HepG2 (cell line): ENCODE data around the gene FBRSL1. TPM values are rescaled to one million over a fixed set of nuclear protein-coding genes. Genes with fewer than 3 reads are reported as not detected.

ENCODE experiments used
- ATAC-seq: fragments of 200-7000 bp; cut with Tn5 transposase; 3 replicates; pipeline ENCODE4 v1.9.1; 2020; ENCODE audit warnings: mild to moderate bottlenecking, moderate library complexity
- BruUV-seq: library from RNA; stranded (reverse); fragments of 400-500 nt; replicated peaks from 2 replicates; lab custom pipeline; 2021; lab: Mats Ljungman, UMichigan
- CTCF ChIA-PET: fragments of 300-600 bp; formaldehyde crosslinking; extraction: SDS; loops from one replicate; lab custom pipeline; 2021; ENCODE audit warnings: low total read pairs, inconsistent platforms, low intra/inter-chr PET ratio; lab: Yijun Ruan, JAX
- POLR2A ChIA-PET: fragments of 350-600 bp; sonication (Branson Sonifier 250); formaldehyde crosslinking; loops from one replicate; lab custom pipeline; 2020; ENCODE audit warnings: antibody characterized with exemption, inconsistent platforms; lab: Yijun Ruan, JAX
- DNase-seq: peaks from one replicate; pipeline ENCODE4 v3.0.0-alpha.2; 2015; ENCODE audit warnings: low spot score
- FAIRE-seq: peaks from 3 replicates; lab custom pipeline; 2011; peaks lifted over from hg19 to GRCh38; lab: Jason Lieb, UNC
- H2AFZ ChIP-seq: one replicate; pipeline ENCODE4 v1.6.1; 2011; ENCODE audit warnings: low read length, inconsistent platforms
- H3K27ac ChIP-seq: fragments of 300-600 bp; 3 replicates; pipeline ENCODE4 v1.8.0; 2011; ENCODE audit warnings: mixed run types, mild to moderate bottlenecking, mixed read lengths, low read length, inconsistent platforms; ENCODE audit not compliant: insufficient read depth; ENCODE audit errors: extremely low read length
- H3K27me3 ChIP-seq, 2 experiments: fragments of 200-600 bp in 1 of 2; 2 replicates in 1 of 2; 3 replicates in 1 of 2; pipeline versions ENCODE4 v1.6.0 to v1.8.0; 2011; ENCODE audit warnings: low read length in 2 of 2, mild to moderate bottlenecking in 2 of 2, moderate library complexity in 2 of 2, inconsistent platforms in 1 of 2; ENCODE audit not compliant: insufficient read depth in 2 of 2, control insufficient read depth in 1 of 2
- H3K36me3 ChIP-seq, 2 experiments: fragments of 200-600 bp in 1 of 2; replicated peaks in 1 of 2; 2 replicates in 1 of 2; 3 replicates in 1 of 2; pipeline versions ENCODE4 v1.5.1 to v1.8.0; 2011; ENCODE audit warnings: low read length in 2 of 2, inconsistent platforms in 1 of 2; ENCODE audit not compliant: insufficient read depth in 2 of 2, control insufficient read depth in 1 of 2
- H3K4me1 ChIP-seq: 2 replicates; pipeline ENCODE4 v1.5.1; 2012; ENCODE audit warnings: low read length, inconsistent platforms; ENCODE audit not compliant: insufficient read depth
- H3K4me2 ChIP-seq: 2 replicates; pipeline ENCODE4 v1.6.0; 2011; ENCODE audit warnings: low read depth, low read length, inconsistent platforms
- H3K4me3 ChIP-seq, 3 experiments: fragments of 200-600 bp in 1 of 3; sonication (generic), shearing (Covaris generic) in 1 of 3; replicated peaks in 1 of 3; 2 replicates each; pipeline ENCODE4 v1.5.1; 2011 to 2016; ENCODE audit warnings: low read length in 3 of 3, inconsistent platforms in 2 of 3, low read depth in 2 of 3, mild to moderate bottlenecking in 2 of 3, control low read depth in 1 of 3, mixed read lengths in 1 of 3; ENCODE audit not compliant: insufficient read depth in 1 of 3
- H3K79me2 ChIP-seq: one replicate; pipeline ENCODE4 v1.6.1; 2011; ENCODE audit warnings: low read length, inconsistent platforms; ENCODE audit not compliant: insufficient read depth
- H3K9ac ChIP-seq: 2 replicates; pipeline ENCODE4 v1.6.0; 2011; ENCODE audit warnings: mild to moderate bottlenecking, low read depth, low read length, inconsistent platforms; ENCODE audit not compliant: insufficient read depth
- H3K9me3 ChIP-seq: 2 replicates; pipeline ENCODE4 v1.5.1; 2012; ENCODE audit warnings: mild to moderate bottlenecking, low read length
- H4K20me1 ChIP-seq: 2 replicates; pipeline ENCODE4 v1.6.0; 2011; ENCODE audit warnings: inconsistent platforms, mild to moderate bottlenecking, low read length, moderate library complexity; ENCODE audit not compliant: insufficient read depth
- ARID2 ChIP-seq: sonication (generic); formaldehyde crosslinking; IDR thresholded peaks from 2 replicates; pipeline ENCODE4 v1.8.1; 2022; ENCODE audit warnings: mild to moderate bottlenecking, missing genetic modification reagents, borderline replicate concordance
- ZNF44 ChIP-seq: sonication (generic); formaldehyde crosslinking; IDR thresholded peaks from 2 replicates; pipeline ENCODE4 v1.5.1; 2020; ENCODE audit warnings: mild to moderate bottlenecking, missing genetic modification reagents
- ZNF770 ChIP-seq: sonication (generic); formaldehyde crosslinking; IDR thresholded peaks from 2 replicates; pipeline ENCODE4 v1.5.0; 2020; ENCODE audit warnings: mild to moderate bottlenecking, missing genetic modification reagents
- WGBS: methylation state at CpG from one replicate; pipeline ENCODE4 v1.1.6; 2017; ENCODE audit warnings: low lambda C conversion rate; 5-methylcytosine and 5-hydroxymethylcytosine counted together
- in situ Hi-C: cut with HindIII; loops from 2 replicates; pipeline ENCODE4 v1.10.0; 2017; ENCODE audit warnings: low pct_unique_long_range_greater_than_20kb; ENCODE audit not compliant: extremely low pct_ligation_motif_present
- intact Hi-C: fragments of 100-400 bp; cut with micrococcal nuclease; formaldehyde crosslinking; loops from one replicate; pipeline ENCODE4 v1.10.0; 2022; ENCODE audit not compliant: unreplicated experiment
- polyA plus RNA-seq, 8 experiments: library from polyadenylated mRNA; depleted of rRNA in 3 of 8; stranded (reverse) in 7 of 8; unstranded in 1 of 8; fragments of >200 nt; fragmentation: Illumina TruSeq in 4 of 8; extraction: Trizol in 4 of 8; gene quantifications; 2 replicates each; pipeline versions ENCODE4 v1.2.1 to v1.2.3, GENCODE V29; 2011 to 2016; ENCODE audit warnings: low read depth in 4 of 8, missing spikeins in 1 of 8, mixed read lengths in 1 of 8; ENCODE audit not compliant: insufficient read depth in 1 of 8
- total RNA-seq, 5 experiments: library from RNA; depleted of rRNA; stranded (reverse); fragments of >200 nt; fragmentation: Illumina TruSeq; extraction: Trizol; gene quantifications; 2 replicates each; pipeline ENCODE4 v1.2.3, GENCODE V29; 2016; ENCODE audit warnings: low read depth in 1 of 5
- TF ChIP-seq, protein P1 (sequence below): sonication (generic); formaldehyde crosslinking; IDR thresholded peaks from 2 replicates; pipeline ENCODE4 v1.4.0; 2020; ENCODE audit warnings: missing genetic modification reagents

FBRSL1 gene
- total and polyA plus RNA-seq, 2 of the 13 experiments (the other 11 are each of a cell fraction or from before 2014, with no cell fraction given) = 3.6 to 7.9 TPM

DNA sequence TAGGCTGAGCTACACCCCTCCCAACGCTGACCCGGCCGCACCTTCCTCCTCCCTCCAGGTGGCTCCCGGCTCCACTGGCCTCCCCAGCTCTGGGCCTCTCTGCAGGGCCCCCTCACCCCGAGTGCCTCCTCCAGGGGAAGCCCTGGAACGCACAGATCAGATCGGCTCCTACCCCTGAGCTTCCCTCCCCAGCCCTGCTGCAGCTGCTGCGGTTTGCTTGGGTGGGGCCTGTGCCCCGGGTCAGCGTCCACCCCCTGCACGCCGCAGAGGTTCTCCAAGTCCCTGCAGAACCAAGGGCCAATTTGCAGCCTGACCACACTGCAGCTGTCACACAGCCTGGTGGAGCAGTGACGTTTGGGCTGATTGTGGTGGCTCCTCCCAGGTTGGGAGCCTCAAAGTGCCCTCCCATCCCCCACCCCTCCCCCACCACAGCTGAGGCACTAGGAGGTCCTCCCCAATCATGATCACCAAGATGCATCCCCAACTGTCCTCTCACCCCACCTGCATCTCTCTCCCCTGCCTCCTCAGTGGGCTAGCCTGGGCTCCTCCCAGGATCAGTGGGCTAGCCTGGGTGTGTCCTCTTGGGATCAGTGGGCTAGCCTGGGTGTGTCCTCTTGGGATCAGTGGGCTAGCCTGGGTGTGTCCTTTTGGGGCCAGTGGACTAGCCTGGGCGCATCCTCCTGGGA, 12.8 kb upstream of the FBRSL1 start:
- CTCF ChIA-PET = interaction anchor here (2.1 kb wide), 1 partner anchor 47 kb away, joined by 7 read pairs; no protein-coding TSS in a partner anchor

More for the DNA sequence above, 12.8 kb upstream of the FBRSL1 start:
- Histone ChIP-seq H3K9ac (no peak overlapping the region), H4K20me1 (no peaks in the 10 kb centered on the region), H3K27me3 (peaks cover 13 to 61% of the 10 kb centered on the region in 2 experiments), H3K4me1 (no peaks in the 10 kb centered on the region; the same call in 1 of the 2 replicates), H3K79me2 (no peaks in the 10 kb centered on the region), H3K36me3 (no peaks in the 10 kb centered on the region), H2AFZ (no peak overlapping the region), H3K27ac (no peak overlapping the region), H3K9me3 (no peaks in the 10 kb centered on the region), H3K4me3 (no peak overlapping the region), H3K4me2 (no peak overlapping the region)
- POLR2A ChIA-PET = no interaction called here
- ATAC-seq (no peak; the same call in 2 of the 3 replicates), DNase-seq (no peak), FAIRE-seq (no peak)
- TF ChIP-seq ZNF44 (no peak), ZNF770 (CRISPR knock-in tag) (0 out of 2 replicates have a peak, but pooled peaks have one; percentile 22), ARID2 (CRISPR knock-in tag) (no peak)
- TF ChIP-seq, protein P1, sequence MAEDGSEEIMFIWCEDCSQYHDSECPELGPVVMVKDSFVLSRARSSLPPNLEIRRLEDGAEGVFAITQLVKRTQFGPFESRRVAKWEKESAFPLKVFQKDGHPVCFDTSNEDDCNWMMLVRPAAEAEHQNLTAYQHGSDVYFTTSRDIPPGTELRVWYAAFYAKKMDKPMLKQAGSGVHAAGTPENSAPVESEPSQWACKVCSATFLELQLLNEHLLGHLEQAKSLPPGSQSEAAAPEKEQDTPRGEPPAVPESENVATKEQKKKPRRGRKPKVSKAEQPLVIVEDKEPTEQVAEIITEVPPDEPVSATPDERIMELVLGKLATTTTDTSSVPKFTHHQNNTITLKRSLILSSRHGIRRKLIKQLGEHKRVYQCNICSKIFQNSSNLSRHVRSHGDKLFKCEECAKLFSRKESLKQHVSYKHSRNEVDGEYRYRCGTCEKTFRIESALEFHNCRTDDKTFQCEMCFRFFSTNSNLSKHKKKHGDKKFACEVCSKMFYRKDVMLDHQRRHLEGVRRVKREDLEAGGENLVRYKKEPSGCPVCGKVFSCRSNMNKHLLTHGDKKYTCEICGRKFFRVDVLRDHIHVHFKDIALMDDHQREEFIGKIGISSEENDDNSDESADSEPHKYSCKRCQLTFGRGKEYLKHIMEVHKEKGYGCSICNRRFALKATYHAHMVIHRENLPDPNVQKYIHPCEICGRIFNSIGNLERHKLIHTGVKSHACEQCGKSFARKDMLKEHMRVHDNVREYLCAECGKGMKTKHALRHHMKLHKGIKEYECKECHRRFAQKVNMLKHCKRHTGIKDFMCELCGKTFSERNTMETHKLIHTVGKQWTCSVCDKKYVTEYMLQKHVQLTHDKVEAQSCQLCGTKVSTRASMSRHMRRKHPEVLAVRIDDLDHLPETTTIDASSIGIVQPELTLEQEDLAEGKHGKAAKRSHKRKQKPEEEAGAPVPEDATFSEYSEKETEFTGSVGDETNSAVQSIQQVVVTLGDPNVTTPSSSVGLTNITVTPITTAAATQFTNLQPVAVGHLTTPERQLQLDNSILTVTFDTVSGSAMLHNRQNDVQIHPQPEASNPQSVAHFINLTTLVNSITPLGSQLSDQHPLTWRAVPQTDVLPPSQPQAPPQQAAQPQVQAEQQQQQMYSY = no peak
- BruUV-seq = no TSS peak
- in situ Hi-C loops = no loop called here
- intact Hi-C loops = loop anchor here (10.0 kb wide), 1 partner anchor 52 kb away; no protein-coding TSS in a partner anchor
- WGBS = 17% methylated on average over 3 of the region's 14 CpGs
